Mesenchymal stem cell (in vitro differentiated cells and primary cell): Measurements from ENCODE around the gene CREB1.

Experiments
- DNase-seq: peaks from one replicate; pipeline ENCODE4 v3.0.0-alpha.2; 2013
- H2AFZ ChIP-seq: one replicate; pipeline ENCODE4 v1.6.1; 2013; ENCODE audit warnings: low read depth, mild to moderate bottlenecking, control low read depth, inconsistent platforms, low read length, moderate library complexity
- H2AK5ac ChIP-seq: 2 replicates; pipeline ENCODE4 v1.6.1; 2013; ENCODE audit warnings: low read length, moderate library complexity, mild to moderate bottlenecking, inconsistent platforms; ENCODE audit not compliant: severe bottlenecking
- H2BK120ac ChIP-seq: one replicate; pipeline ENCODE4 v1.6.1; 2013; ENCODE audit warnings: low read depth, mild to moderate bottlenecking, inconsistent platforms, low read length, moderate library complexity
- H2BK12ac ChIP-seq, 2 experiments: one replicate each; pipeline ENCODE4 v1.6.1; 2013; ENCODE audit warnings: inconsistent platforms in 2 of 2, low read length in 2 of 2, mild to moderate bottlenecking in 2 of 2, moderate library complexity in 2 of 2, control low read depth in 1 of 2
- H2BK15ac ChIP-seq: one replicate; pipeline ENCODE4 v1.6.1; 2013; ENCODE audit warnings: mild to moderate bottlenecking, low read depth, inconsistent platforms; ENCODE audit not compliant: poor library complexity, severe bottlenecking
- H2BK5ac ChIP-seq: 2 replicates; pipeline ENCODE4 v1.6.1; 2013; ENCODE audit warnings: low read depth, mild to moderate bottlenecking, low read length, control low read depth, inconsistent platforms; ENCODE audit not compliant: poor library complexity, severe bottlenecking
- H3K14ac ChIP-seq, 2 experiments: one replicate each; pipeline ENCODE4 v1.6.1; 2013; ENCODE audit warnings: inconsistent platforms in 2 of 2, low read length in 2 of 2, control low read depth in 1 of 2, mild to moderate bottlenecking in 1 of 2, moderate library complexity in 1 of 2
- H3K18ac ChIP-seq, 2 experiments: one replicate each; pipeline ENCODE4 v1.6.1; 2013; ENCODE audit warnings: inconsistent platforms in 2 of 2, low read length in 2 of 2, control low read depth in 1 of 2, low read depth in 1 of 2, mild to moderate bottlenecking in 1 of 2
- H3K23ac ChIP-seq, 2 experiments: one replicate each; pipeline ENCODE4 v1.6.1; 2013; ENCODE audit warnings: inconsistent platforms in 2 of 2, low read length in 2 of 2, mild to moderate bottlenecking in 2 of 2, moderate library complexity in 2 of 2, control low read depth in 1 of 2
- H3K27ac ChIP-seq: 2 replicates; pipeline ENCODE4 v1.5.1; 2013; ENCODE audit warnings: mild to moderate bottlenecking, moderate library complexity, low read length, control low read depth, inconsistent platforms; ENCODE audit not compliant: poor library complexity, severe bottlenecking
- H3K27me3 ChIP-seq, 2 experiments: 2 replicates each; pipeline versions ENCODE4 v1.6.1 to v1.7.0; 2013; ENCODE audit warnings: low read length in 2 of 2, mild to moderate bottlenecking in 2 of 2, moderate library complexity in 2 of 2, control low read depth in 1 of 2, inconsistent platforms in 1 of 2; ENCODE audit not compliant: control insufficient read depth in 1 of 2, insufficient read depth in 1 of 2
- H3K36me3 ChIP-seq, 2 experiments: 2 replicates each; pipeline versions ENCODE4 v1.6.1 to v1.7.0; 2013; ENCODE audit warnings: low read length in 2 of 2, control low read depth in 1 of 2, inconsistent platforms in 1 of 2, low read depth in 1 of 2, mild to moderate bottlenecking in 1 of 2; ENCODE audit not compliant: insufficient read depth in 2 of 2, control insufficient read depth in 1 of 2
- H3K4ac ChIP-seq, 2 experiments: one replicate each; pipeline ENCODE4 v1.6.1; 2013; ENCODE audit warnings: inconsistent platforms in 2 of 2, low read length in 2 of 2, mild to moderate bottlenecking in 2 of 2, moderate library complexity in 2 of 2, control low read depth in 1 of 2, low read depth in 1 of 2
- H3K4me1 ChIP-seq: 2 replicates; pipeline ENCODE4 v1.6.1; 2013; ENCODE audit warnings: low read depth, low read length, control low read depth; ENCODE audit not compliant: control insufficient read depth, insufficient read depth
- H3K4me2 ChIP-seq: 2 replicates; pipeline ENCODE4 v1.6.1; 2013; ENCODE audit warnings: low read length, mild to moderate bottlenecking, inconsistent platforms; ENCODE audit not compliant: poor library complexity, severe bottlenecking
- H3K4me3 ChIP-seq, 2 experiments: 2 replicates each; pipeline versions ENCODE4 v1.5.1 to v1.7.0; 2013; ENCODE audit warnings: low read length in 2 of 2, mild to moderate bottlenecking in 2 of 2, control low read depth in 1 of 2, low read depth in 1 of 2; ENCODE audit not compliant: insufficient read depth in 1 of 2
- H3K79me1 ChIP-seq: replicated peaks from 2 replicates; pipeline ENCODE4 v1.6.1; 2013; ENCODE audit warnings: mild to moderate bottlenecking, control low read depth, low read length, inconsistent platforms; ENCODE audit not compliant: poor library complexity, severe bottlenecking
- H3K9ac ChIP-seq: 2 replicates; pipeline ENCODE4 v1.7.0; 2013; ENCODE audit warnings: mild to moderate bottlenecking, low read length, moderate library complexity
- H3K9me3 ChIP-seq: 2 replicates; pipeline ENCODE4 v1.7.0; 2013; ENCODE audit warnings: mild to moderate bottlenecking, low read length; ENCODE audit not compliant: control insufficient read depth
- H4K8ac ChIP-seq: one replicate; pipeline ENCODE4 v1.6.1; 2013; ENCODE audit warnings: inconsistent platforms, mild to moderate bottlenecking, low read length, moderate library complexity
- H4K91ac ChIP-seq: one replicate; pipeline ENCODE4 v1.6.1; 2013; ENCODE audit warnings: mild to moderate bottlenecking, low read length, inconsistent platforms
- WGBS: methylation state at CpG from one replicate; pipeline ENCODE4 v1.1.7; 2013; ENCODE audit warnings: mixed read lengths; 5-methylcytosine and 5-hydroxymethylcytosine counted together

CREB1 gene

GRCh38 chr2:207603486-207603885 is 73.7 kb downstream of the CREB1 start:
- Histone ChIP-seq H2BK5ac (no peak overlapping the region), H2BK12ac (no peak overlapping the region), H3K4me3 (no peak overlapping the region), H3K4me2 (no peak overlapping the region), H3K27ac (no peak overlapping the region), H3K4me1 (no peaks in the 10 kb centered on the region), H3K23ac (no peak overlapping the region), H4K91ac (no peak overlapping the region), H3K36me3 (peaks cover 0 to 20% of the 10 kb centered on the region in 2 experiments), H2BK15ac (no peak overlapping the region), H3K9ac (no peak overlapping the region), H2AFZ (no peak overlapping the region), H3K27me3 (no peaks in the 10 kb centered on the region), H3K9me3 (no peaks in the 10 kb centered on the region), H3K79me1 (peaks cover 5% of the 10 kb centered on the region), H3K14ac (no peak overlapping the region), H2BK120ac (no peak overlapping the region), H3K4ac (no peak overlapping the region), H3K18ac (no peak overlapping the region), H4K8ac (no peak overlapping the region), H2AK5ac (no peak overlapping the region)
- no CpG with 5 or more reads among the region's 2 CpGs for WGBS
- DNase-seq: no peak

GRCh38 chr2:207606399-207606798 is 76.6 kb downstream of the CREB1 start:
- Histone ChIP-seq H3K9me3 (no peaks in the 10 kb centered on the region), H3K36me3 (peaks cover 0 to 14% of the 10 kb centered on the region in 2 experiments), H4K91ac (no peak overlapping the region), H2BK5ac (no peak overlapping the region), H2BK15ac (no peak overlapping the region), H3K4me2 (no peak overlapping the region), H2BK120ac (no peak overlapping the region), H2AFZ (no peak overlapping the region), H3K4ac (no peak overlapping the region), H4K8ac (no peak overlapping the region), H3K14ac (no peak overlapping the region), H3K9ac (no peak overlapping the region), H2AK5ac (no peak overlapping the region), H3K27me3 (no peaks in the 10 kb centered on the region), H2BK12ac (no peak overlapping the region), H3K79me1 (peaks cover 3% of the 10 kb centered on the region), H3K4me3 (no peak overlapping the region), H3K18ac (no peak overlapping the region), H3K4me1 (no peaks in the 10 kb centered on the region), H3K23ac (no peak overlapping the region), H3K27ac (no peak overlapping the region)
- 98% methylated on average over 5 of the region's 7 CpGs for WGBS
- DNase-seq: no peak

DNA sequence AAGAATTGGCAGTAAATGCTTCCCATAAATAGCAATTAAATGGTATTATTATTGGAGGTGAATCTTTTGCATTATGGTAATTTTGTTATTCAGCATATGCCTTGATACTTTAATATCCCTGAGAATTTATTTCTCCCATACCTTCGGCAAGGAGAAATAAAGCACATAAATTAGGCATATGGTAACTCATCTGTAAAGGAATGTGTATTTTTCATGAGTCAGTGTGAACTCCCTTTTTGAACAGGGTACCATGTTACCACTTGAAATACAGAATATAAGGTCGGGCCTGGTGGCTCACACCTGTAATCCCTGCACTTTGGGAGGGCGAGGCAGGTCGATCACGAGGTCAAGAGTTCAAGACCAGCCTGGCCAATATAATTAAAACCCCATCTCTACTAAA is 77.1 kb downstream of the CREB1 start:
- Histone ChIP-seq H3K9ac (no peak overlapping the region), H4K91ac (no peak overlapping the region), H2BK5ac (no peak overlapping the region), H3K14ac (no peak overlapping the region), H3K23ac (no peak overlapping the region), H3K4ac (no peak overlapping the region), H3K9me3 (no peaks in the 10 kb centered on the region), H3K4me2 (no peak overlapping the region), H2AFZ (no peak overlapping the region), H3K79me1 (peaks cover 3% of the 10 kb centered on the region), H4K8ac (no peak overlapping the region), H3K18ac (no peak overlapping the region), H3K27ac (no peak overlapping the region), H2BK120ac (no peak overlapping the region), H2BK15ac (no peak overlapping the region), H2AK5ac (no peak overlapping the region), H3K4me3 (no peak overlapping the region), H3K27me3 (no peaks in the 10 kb centered on the region), H2BK12ac (no peak overlapping the region), H3K4me1 (no peaks in the 10 kb centered on the region), H3K36me3 (peaks cover 0 to 11% of the 10 kb centered on the region in 2 experiments)
- DNase-seq: no peak
- 90% methylated on average over 4 of the region's 5 CpGs for WGBS

GRCh38 chr2:207612714-207613113 is 83.0 kb downstream of the CREB1 start:
- Histone ChIP-seq H3K23ac (no peak overlapping the region), H3K18ac (no peak overlapping the region), H2BK15ac (no peak overlapping the region), H3K9ac (no peak overlapping the region), H2BK120ac (no peak overlapping the region), H3K4me1 (peaks cover 8% of the 10 kb centered on the region), H2BK5ac (no peak overlapping the region), H4K8ac (no peak overlapping the region), H3K4me3 (no peak overlapping the region), H3K4me2 (no peak overlapping the region), H3K79me1 (peaks cover 9% of the 10 kb centered on the region), H3K27ac (no peak overlapping the region), H2BK12ac (no peak overlapping the region), H2AFZ (no peak overlapping the region), H3K27me3 (no peaks in the 10 kb centered on the region), H3K9me3 (no peaks in the 10 kb centered on the region), H3K4ac (no peak overlapping the region), H4K91ac (no peak overlapping the region), H2AK5ac (no peak overlapping the region), H3K36me3 (peaks cover 3 to 6% of the 10 kb centered on the region in 2 experiments), H3K14ac (no peak overlapping the region)
- WGBS: 86% methylated on average over 3 of the region's 4 CpGs
- DNase-seq: no peak
